ENCODE data around the gene HDDC2.

- TF ChIP-seq SP1 (IDR thresholded peaks at IDR 0.05) (no peak), SUZ12 (IDR thresholded peaks at IDR 0.05) (no peak), TARDBP (IDR thresholded peaks at IDR 0.05) (no peak), FOXM1 (IDR thresholded peaks at IDR 0.05; ENCODE audit: borderline replicate concordance) (no peak), BHLHE40 (IDR thresholded peaks at IDR 0.05; ENCODE audit: borderline replicate concordance) (no peak), ARNT (IDR thresholded peaks at IDR 0.05) (no peak), LEF1 (IDR thresholded peaks at IDR 0.05; ENCODE audit: borderline replicate concordance) (no peak), L3MBTL2 (conservative IDR thresholded peaks at IDR 0.05) (no peak), FOXA1 (IDR thresholded peaks at IDR 0.05) (no peak), CTBP1 (IDR thresholded peaks at IDR 0.05; ENCODE audit: borderline replicate concordance) (no peak), FOXK2 (IDR thresholded peaks at IDR 0.05) (no peak)
Observed at GRCh38 chr6:125236536-125237327, 65.0 kb downstream of the HDDC2 start.
